H1 (cell line): Measurements from ENCODE around the gene RASAL1.

Experiments used
- CEBPB ChIP-seq: IDR thresholded peaks from 2 replicates; pipeline ENCODE4 v1.6.1; 2012; ENCODE audit warnings: low read depth, low read length
- CTBP2 ChIP-seq: IDR thresholded peaks from 2 replicates; pipeline ENCODE4 v1.7.0; 2011; ENCODE audit warnings: borderline replicate concordance, mild to moderate bottlenecking, moderate library complexity, mixed read lengths, low read length; ENCODE audit not compliant: insufficient read depth, insufficient read length
- EZH2 ChIP-seq: fragments of 200-600 bp; sonication (generic); IDR thresholded peaks from 2 replicates; pipeline ENCODE4 v1.7.1; 2012; ENCODE audit warnings: low read depth, mild to moderate bottlenecking, moderate library complexity, low read length, inconsistent platforms; ENCODE audit not compliant: severe bottlenecking
- POLR2A ChIP-seq, 2 experiments: IDR thresholded peaks; 1 replicate in 1 of 2; 2 replicates in 1 of 2; pipeline ENCODE4 v1.6.1; 2011; ENCODE audit warnings: low read depth in 2 of 2, low read length in 2 of 2, mild to moderate bottlenecking in 2 of 2; ENCODE audit errors: control extremely low read depth in 1 of 2
- POLR2AphosphoS5 ChIP-seq: IDR thresholded peaks from 2 replicates; pipeline ENCODE4 v1.6.1; 2011; ENCODE audit warnings: low read depth, low read length
- SRF ChIP-seq: IDR thresholded peaks from 2 replicates; pipeline ENCODE4 v1.6.1; 2011; ENCODE audit warnings: mild to moderate bottlenecking, low read depth, low read length, moderate library complexity
- TAF1 ChIP-seq: IDR thresholded peaks from 2 replicates; pipeline ENCODE4 v1.6.1; 2011; ENCODE audit warnings: mild to moderate bottlenecking, low read depth, low read length
- TF ChIP-seq, protein P1 (sequence below), 3 experiments: IDR thresholded peaks; 1 replicate in 2 of 3; 2 replicates in 1 of 3; pipeline versions ENCODE4 v1.5.1 to v1.6.1; 2011; ENCODE audit warnings: low read length in 3 of 3, mild to moderate bottlenecking in 3 of 3, inconsistent platforms in 2 of 3, low read depth in 1 of 3, moderate library complexity in 1 of 3; ENCODE audit not compliant: insufficient read depth in 1 of 3; ENCODE audit errors: control extremely low read depth in 1 of 3

- no peak for TF ChIP-seq CTBP2
- TF ChIP-seq CEBPB: no peak
- no peak for TF ChIP-seq POLR2AphosphoS5
- TF ChIP-seq, protein P1, sequence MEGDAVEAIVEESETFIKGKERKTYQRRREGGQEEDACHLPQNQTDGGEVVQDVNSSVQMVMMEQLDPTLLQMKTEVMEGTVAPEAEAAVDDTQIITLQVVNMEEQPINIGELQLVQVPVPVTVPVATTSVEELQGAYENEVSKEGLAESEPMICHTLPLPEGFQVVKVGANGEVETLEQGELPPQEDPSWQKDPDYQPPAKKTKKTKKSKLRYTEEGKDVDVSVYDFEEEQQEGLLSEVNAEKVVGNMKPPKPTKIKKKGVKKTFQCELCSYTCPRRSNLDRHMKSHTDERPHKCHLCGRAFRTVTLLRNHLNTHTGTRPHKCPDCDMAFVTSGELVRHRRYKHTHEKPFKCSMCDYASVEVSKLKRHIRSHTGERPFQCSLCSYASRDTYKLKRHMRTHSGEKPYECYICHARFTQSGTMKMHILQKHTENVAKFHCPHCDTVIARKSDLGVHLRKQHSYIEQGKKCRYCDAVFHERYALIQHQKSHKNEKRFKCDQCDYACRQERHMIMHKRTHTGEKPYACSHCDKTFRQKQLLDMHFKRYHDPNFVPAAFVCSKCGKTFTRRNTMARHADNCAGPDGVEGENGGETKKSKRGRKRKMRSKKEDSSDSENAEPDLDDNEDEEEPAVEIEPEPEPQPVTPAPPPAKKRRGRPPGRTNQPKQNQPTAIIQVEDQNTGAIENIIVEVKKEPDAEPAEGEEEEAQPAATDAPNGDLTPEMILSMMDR (IDR thresholded peaks at IDR 0.05; ENCODE audit: control extremely low read depth in 1 of 3, insufficient read depth in 1 of 3, low read depth in 1 of 3, low read length in 3 of 3): no peak
- TF ChIP-seq POLR2A (IDR thresholded peaks at IDR 0.05; ENCODE audit: control extremely low read depth in 1 of 2, low read depth in 2 of 2, low read length in 2 of 2): no peak
- TF ChIP-seq EZH2: no peak
- no peak for TF ChIP-seq SRF
- no peak for TF ChIP-seq TAF1
Measured at GRCh38 chr12:113059071-113059595, 76.4 kb downstream of the RASAL1 start.
